ENCODE results near the gene FSD2. TPM values are rescaled to one million over a fixed set of nuclear protein-coding genes. Genes with fewer than 3 reads are reported as not detected.
A peak's percentile ranks its signal among the peaks of the same experiment; 100 is the strongest.

Gene FSD2
- total RNA-seq, 1 donor from 2014 or later = not detected

DNA sequence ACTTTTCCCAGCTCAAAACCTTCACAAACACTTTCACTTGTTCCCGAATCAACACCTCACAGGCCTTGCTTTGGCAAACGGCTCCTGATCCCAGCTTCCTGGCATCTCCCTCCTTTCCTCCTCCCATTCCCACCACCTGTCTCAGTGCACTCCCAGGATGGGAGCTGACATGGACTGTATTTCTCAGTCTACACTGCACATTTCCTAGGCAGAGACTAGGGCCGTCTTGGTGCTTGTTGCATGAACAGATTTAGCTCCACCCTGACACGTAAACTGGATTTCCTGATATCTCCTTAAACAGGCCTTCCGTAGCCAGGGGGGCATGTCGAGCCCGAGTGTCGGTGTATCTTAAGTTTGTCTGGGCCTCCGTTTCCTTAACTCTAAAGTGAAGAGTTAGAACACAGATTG lies 2.8 kb upstream of the FSD2 start:
- Mint-ChIP-seq H3K27me3 (peaks cover 4% of the 10 kb centered on the region), H3K36me3 (ENCODE audit: insufficient read depth) (no peaks in the 10 kb centered on the region), H3K4me1 (ENCODE audit: low read depth) (peaks cover 14% of the 10 kb centered on the region), H3K27ac (peak overlapping the region; percentile 93), H3K9me3 (ENCODE audit: low read depth) (no peaks in the 10 kb centered on the region), H3K4me3 (ENCODE audit: low read depth) (no peak overlapping the region)
- TF ChIP-seq, protein P1, sequence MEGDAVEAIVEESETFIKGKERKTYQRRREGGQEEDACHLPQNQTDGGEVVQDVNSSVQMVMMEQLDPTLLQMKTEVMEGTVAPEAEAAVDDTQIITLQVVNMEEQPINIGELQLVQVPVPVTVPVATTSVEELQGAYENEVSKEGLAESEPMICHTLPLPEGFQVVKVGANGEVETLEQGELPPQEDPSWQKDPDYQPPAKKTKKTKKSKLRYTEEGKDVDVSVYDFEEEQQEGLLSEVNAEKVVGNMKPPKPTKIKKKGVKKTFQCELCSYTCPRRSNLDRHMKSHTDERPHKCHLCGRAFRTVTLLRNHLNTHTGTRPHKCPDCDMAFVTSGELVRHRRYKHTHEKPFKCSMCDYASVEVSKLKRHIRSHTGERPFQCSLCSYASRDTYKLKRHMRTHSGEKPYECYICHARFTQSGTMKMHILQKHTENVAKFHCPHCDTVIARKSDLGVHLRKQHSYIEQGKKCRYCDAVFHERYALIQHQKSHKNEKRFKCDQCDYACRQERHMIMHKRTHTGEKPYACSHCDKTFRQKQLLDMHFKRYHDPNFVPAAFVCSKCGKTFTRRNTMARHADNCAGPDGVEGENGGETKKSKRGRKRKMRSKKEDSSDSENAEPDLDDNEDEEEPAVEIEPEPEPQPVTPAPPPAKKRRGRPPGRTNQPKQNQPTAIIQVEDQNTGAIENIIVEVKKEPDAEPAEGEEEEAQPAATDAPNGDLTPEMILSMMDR (IDR thresholded peaks at IDR 0.05; ENCODE audit: unreplicated experiment) = no peak
- no peak for DNase-seq (ENCODE audit: low spot score, unreplicated experiment)

DNA sequence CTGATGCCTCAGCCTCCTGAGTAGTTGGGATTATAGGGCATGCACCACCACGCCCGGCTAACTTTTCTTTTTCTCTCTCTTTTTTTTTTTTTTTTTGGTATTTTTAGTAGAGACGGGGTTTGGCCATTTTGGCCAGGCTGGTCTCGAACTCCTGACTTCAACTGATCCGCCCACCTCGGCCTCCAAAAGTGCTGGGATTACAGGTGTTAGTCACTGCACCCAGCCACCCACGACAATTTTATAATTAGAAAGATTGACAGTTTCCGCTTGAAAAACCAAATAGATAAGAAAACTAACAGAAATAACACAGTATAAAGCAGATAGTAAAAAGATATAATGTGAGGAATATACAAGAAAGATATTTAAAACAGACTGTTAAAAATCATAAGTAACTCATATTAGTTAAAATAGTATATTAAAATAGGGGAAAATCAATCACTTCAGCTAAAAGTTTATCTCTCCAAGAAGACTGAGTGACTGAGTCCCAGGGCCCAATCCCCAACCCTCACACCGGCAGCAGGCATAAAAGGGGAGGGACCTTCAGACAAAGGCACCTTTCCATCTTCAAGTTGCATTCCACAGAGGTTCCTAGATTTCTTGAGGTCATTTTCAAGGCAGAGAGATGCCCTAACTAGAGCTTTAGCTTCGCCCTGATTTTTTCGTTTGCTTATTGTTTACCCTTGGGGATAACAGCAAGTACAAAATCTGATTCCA lies 2.2 kb upstream of the FSD2 start:
- TF ChIP-seq, protein P1 (IDR thresholded peaks at IDR 0.05; ENCODE audit: unreplicated experiment) = no peak
- no peak for DNase-seq (ENCODE audit: low spot score, unreplicated experiment)
- Mint-ChIP-seq H3K4me1 (ENCODE audit: low read depth) (peaks cover 14% of the 10 kb centered on the region), H3K36me3 (ENCODE audit: insufficient read depth) (no peaks in the 10 kb centered on the region), H3K9me3 (ENCODE audit: low read depth) (no peaks in the 10 kb centered on the region), H3K27ac (no peak overlapping the region), H3K27me3 (peaks cover 10% of the 10 kb centered on the region), H3K4me3 (ENCODE audit: low read depth) (no peak overlapping the region)

GRCh38 chr15:82804575-82804949 lies 1.3 kb downstream of the FSD2 start:
- Mint-ChIP-seq H3K4me1 (ENCODE audit: low read depth) (peaks cover 4% of the 10 kb centered on the region), H3K27ac (no peak overlapping the region), H3K4me3 (ENCODE audit: low read depth) (no peak overlapping the region), H3K27me3 (peaks cover 36% of the 10 kb centered on the region), H3K36me3 (ENCODE audit: insufficient read depth) (no peaks in the 10 kb centered on the region), H3K9me3 (ENCODE audit: low read depth) (no peaks in the 10 kb centered on the region)
- TF ChIP-seq, protein P1 (IDR thresholded peaks at IDR 0.05; ENCODE audit: unreplicated experiment) = no peak
- no peak for DNase-seq (ENCODE audit: low spot score, unreplicated experiment)

DNA sequence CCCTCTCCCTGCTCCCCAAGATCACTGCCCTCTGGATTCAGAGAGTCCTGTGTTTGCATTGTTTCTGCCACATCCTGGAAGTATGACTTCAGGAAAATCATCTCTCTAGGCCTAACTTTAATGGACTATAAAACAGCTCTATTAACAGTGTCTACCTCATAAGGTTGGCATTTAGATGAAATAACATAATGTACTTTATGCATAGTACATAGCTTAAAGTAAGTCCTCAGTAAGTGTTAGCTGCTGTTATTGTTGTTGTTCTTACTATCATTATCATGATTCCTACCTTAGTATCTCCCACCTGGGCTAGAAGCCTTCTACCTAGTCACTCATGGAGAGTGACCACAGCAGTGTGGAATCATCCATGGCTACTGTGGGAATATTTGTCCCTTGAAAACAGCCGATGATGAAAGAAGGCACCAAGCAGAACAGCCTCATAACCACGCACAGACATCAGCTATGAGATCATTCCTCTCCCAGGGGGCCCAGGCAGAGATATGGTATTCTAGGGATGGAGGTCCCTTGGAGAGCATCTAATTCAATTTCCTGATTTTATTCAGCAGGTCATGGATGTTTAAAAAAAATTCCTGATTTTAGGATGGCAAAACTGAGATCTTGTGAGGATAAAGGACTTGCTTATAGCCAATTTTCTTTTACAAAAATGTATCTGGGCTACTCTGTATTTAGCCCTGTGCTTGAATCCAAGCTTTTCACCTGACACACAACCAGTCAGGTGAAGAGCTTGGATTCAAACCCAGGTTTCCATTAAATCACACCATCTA lies 1.9 kb downstream of the FSD2 start:
- H3K4me3 Mint-ChIP-seq (ENCODE audit: low read depth) = no peak overlapping the region
- H3K36me3 Mint-ChIP-seq (ENCODE audit: insufficient read depth) = no peaks in the 10 kb centered on the region
- no peaks in the 10 kb centered on the region for H3K9me3 Mint-ChIP-seq (ENCODE audit: low read depth)
- TF ChIP-seq, protein P1 (IDR thresholded peaks at IDR 0.05; ENCODE audit: unreplicated experiment) = no peak
- H3K27me3 Mint-ChIP-seq = peaks cover 42% of the 10 kb centered on the region
- no peak overlapping the region for H3K27ac Mint-ChIP-seq
- no peak for DNase-seq (ENCODE audit: low spot score, unreplicated experiment)
- peaks cover under 1% of the 10 kb centered on the region for H3K4me1 Mint-ChIP-seq (ENCODE audit: low read depth)

GRCh38 chr15:82802497-82802896 lies 3.4 kb downstream of the FSD2 start:
- Mint-ChIP-seq H3K4me3 (ENCODE audit: low read depth) (no peak overlapping the region), H3K27me3 (peaks cover 44% of the 10 kb centered on the region), H3K9me3 (ENCODE audit: low read depth) (no peaks in the 10 kb centered on the region), H3K27ac (no peak overlapping the region), H3K4me1 (ENCODE audit: low read depth) (no peaks in the 10 kb centered on the region), H3K36me3 (ENCODE audit: insufficient read depth) (no peaks in the 10 kb centered on the region)
- TF ChIP-seq, protein P1 (IDR thresholded peaks at IDR 0.05; ENCODE audit: unreplicated experiment) = no peak
- no peak for DNase-seq (ENCODE audit: low spot score, unreplicated experiment)
